ENCODE results near the gene SELENOS. TPM values are rescaled to one million over a fixed set of nuclear protein-coding genes. Genes with fewer than 3 reads are reported as not detected.

Gene SELENOS
- total RNA-seq, 1 donor from 2014 or later = 24.5 TPM

GRCh38 chr15:101306341-101307047 lies 29.2 kb upstream of the SELENOS start:
- TF ChIP-seq CTCF (IDR thresholded peaks at IDR 0.05) = no peak
- no peak overlapping the region for H3K4me3 Mint-ChIP-seq
- intact Hi-C loops (cut with micrococcal nuclease) = no loop called here
- no peaks in the 10 kb centered on the region for H3K4me1 Mint-ChIP-seq
- CTCF ChIA-PET = no interaction called here
- no peaks in the 10 kb centered on the region for H3K36me3 Mint-ChIP-seq (ENCODE audit: low read depth)
- H3K27ac Mint-ChIP-seq = no peak overlapping the region
- POLR2A ChIA-PET = no interaction called here
- DNase-seq = peak; percentile 5
- H3K27me3 Mint-ChIP-seq = no peaks in the 10 kb centered on the region
- no peak for ATAC-seq (ENCODE audit: low read depth)
- H3K9me3 Mint-ChIP-seq = no peaks in the 10 kb centered on the region

GRCh38 chr15:101305820-101306255 lies 28.6 kb upstream of the SELENOS start:
- DNase-seq = peak; percentile 1
- no peak for TF ChIP-seq CTCF (IDR thresholded peaks at IDR 0.05)
- H3K4me3 Mint-ChIP-seq = no peak overlapping the region
- ChIA-PET POLR2A (no interaction called here), CTCF (no interaction called here)
- H3K27me3 Mint-ChIP-seq = no peaks in the 10 kb centered on the region
- intact Hi-C loops (cut with micrococcal nuclease) = no loop called here
- no peaks in the 10 kb centered on the region for H3K9me3 Mint-ChIP-seq
- no peak overlapping the region for H3K27ac Mint-ChIP-seq
- ATAC-seq (ENCODE audit: low read depth) = no peak
- H3K4me1 Mint-ChIP-seq = no peaks in the 10 kb centered on the region
- no peaks in the 10 kb centered on the region for H3K36me3 Mint-ChIP-seq (ENCODE audit: low read depth)

GRCh38 chr15:101303408-101303807 lies 26.1 kb upstream of the SELENOS start:
- CTCF ChIA-PET = interaction anchor here (1.0 to 3.2 kb wide), 3 partner anchors 336 to 352 kb away, joined by 3 to 17 read pairs (median 4); no protein-coding TSS in a partner anchor
- no peak for TF ChIP-seq CTCF (IDR thresholded peaks at IDR 0.05)
- Mint-ChIP-seq H3K36me3 (ENCODE audit: low read depth) (no peaks in the 10 kb centered on the region), H3K27ac (no peak overlapping the region), H3K4me3 (no peak overlapping the region), H3K4me1 (no peaks in the 10 kb centered on the region), H3K9me3 (no peaks in the 10 kb centered on the region), H3K27me3 (no peaks in the 10 kb centered on the region)
- ATAC-seq (ENCODE audit: low read depth) = no peak
- POLR2A ChIA-PET = no interaction called here
- DNase-seq = no peak
- intact Hi-C loops (cut with micrococcal nuclease) = no loop called here

GRCh38 chr15:101296418-101297405 lies 19.4 kb upstream of the SELENOS start:
- POLR2A ChIA-PET = interaction anchor here (2.6 to 3.0 kb wide), 3 partner anchors 12 to 357 kb away, joined by 21 to 29 read pairs (median 25); partner anchors contain the start of gene TM2D3
- Mint-ChIP-seq H3K36me3 (ENCODE audit: low read depth) (peaks cover 28% of the 10 kb centered on the region), H3K27ac (no peak overlapping the region), H3K9me3 (no peaks in the 10 kb centered on the region), H3K27me3 (no peaks in the 10 kb centered on the region), H3K4me1 (peaks cover 33% of the 10 kb centered on the region), H3K4me3 (peak overlapping the region; percentile 11)
- no peak for TF ChIP-seq CTCF (IDR thresholded peaks at IDR 0.05)
- DNase-seq (no peak), ATAC-seq (ENCODE audit: low read depth) (no peak)
- intact Hi-C loops (cut with micrococcal nuclease) = loop anchor here (10.0 kb wide), 1 partner anchor 1372 kb away; no protein-coding TSS in a partner anchor
- CTCF ChIA-PET = interaction anchor here (1.1 to 1.5 kb wide), 2 partner anchors 205 to 343 kb away, joined by 3 to 11 read pairs; no protein-coding TSS in a partner anchor
